SK-N-SH treated with all-trans-retinoic acid at 6 μM for 48 hours (cell line): ENCODE data around the gene LRRC39.
"Not testable (repeated sequence)": the region's sequence is repeated elsewhere in the genome, so short reads cannot be mapped to it uniquely, and the experiment has no call there.

Experiments
- ATAC-seq: fragments of 200-7000 bp; cut with Tn5 transposase; 3 replicates; pipeline ENCODE4 v1.9.1; 2020; ENCODE audit warnings: mild to moderate bottlenecking, moderate library complexity
- ARNTL ChIP-seq: fragments of 450-650 bp; formaldehyde crosslinking; IDR thresholded peaks from 2 replicates; pipeline ENCODE4 v1.5.0; 2020; ENCODE audit warnings: low read depth, mild to moderate bottlenecking, moderate library complexity, borderline replicate concordance
- BACH2 ChIP-seq: fragments of 250-450 bp; sonication (Bioruptor Pico); IDR thresholded peaks from 2 replicates; pipeline ENCODE4 v1.9.0; 2021; ENCODE audit warnings: mild to moderate bottlenecking, borderline replicate concordance
- CREB5 ChIP-seq: fragments of 250-450 bp; sonication (Bioruptor Pico); IDR thresholded peaks from 2 replicates; pipeline ENCODE4 v1.5.1; 2020; ENCODE audit warnings: low read depth, mild to moderate bottlenecking, moderate library complexity
- CSDC2 ChIP-seq: fragments of 250-450 bp; sonication (Bioruptor Pico); IDR thresholded peaks from 2 replicates; pipeline ENCODE4 v1.5.0; 2020; ENCODE audit warnings: mild to moderate bottlenecking, moderate library complexity
- CSRNP3 ChIP-seq: fragments of 250-450 bp; sonication (Bioruptor Pico); IDR thresholded peaks from 2 replicates; pipeline ENCODE4 v1.5.1; 2021; ENCODE audit warnings: mild to moderate bottlenecking, moderate library complexity
- ESRRG ChIP-seq: fragments of 250-450 bp; sonication (Bioruptor Pico); IDR thresholded peaks from 2 replicates; pipeline ENCODE4 v1.6.1; 2021; ENCODE audit warnings: mild to moderate bottlenecking
- ISL1 ChIP-seq: fragments of 250-450 bp; sonication (Bioruptor Pico); IDR thresholded peaks from 2 replicates; pipeline ENCODE4 v2.1.2; 2022; ENCODE audit warnings: mild to moderate bottlenecking, moderate library complexity
- OSR1 ChIP-seq: fragments of 250-450 bp; sonication (Bioruptor Pico); IDR thresholded peaks from 2 replicates; pipeline ENCODE4 v1.8.0; 2022; ENCODE audit warnings: moderate library complexity, mild to moderate bottlenecking, inconsistent platforms
- PATZ1 ChIP-seq: fragments of 250-450 bp; sonication (Bioruptor Pico); IDR thresholded peaks from 2 replicates; pipeline ENCODE4 v1.8.0; 2020; ENCODE audit warnings: mild to moderate bottlenecking, moderate library complexity, borderline replicate concordance
- RARB ChIP-seq: fragments of 250-450 bp; sonication (Bioruptor Pico); IDR thresholded peaks from 2 replicates; pipeline ENCODE4 v1.8.0; 2021; ENCODE audit warnings: mild to moderate bottlenecking, moderate library complexity
- SNAI2 ChIP-seq: fragments of 250-450 bp; sonication (Bioruptor Pico); IDR thresholded peaks from 2 replicates; pipeline ENCODE4 v1.5.0; 2020; ENCODE audit warnings: mild to moderate bottlenecking, moderate library complexity
- TCF4 ChIP-seq: fragments of 250-450 bp; sonication (Bioruptor Pico); IDR thresholded peaks from 2 replicates; pipeline ENCODE4 v1.8.0; 2021; ENCODE audit warnings: mild to moderate bottlenecking, moderate library complexity, borderline replicate concordance
- TOX ChIP-seq: fragments of 250-450 bp; sonication (Bioruptor Pico); IDR thresholded peaks from 2 replicates; pipeline ENCODE4 v1.8.0; 2021; ENCODE audit warnings: mild to moderate bottlenecking, moderate library complexity, borderline replicate concordance
- ZC3H10 ChIP-seq: fragments of 250-450 bp; sonication (Bioruptor Pico); IDR thresholded peaks from 2 replicates; pipeline ENCODE4 v1.5.1; 2021; ENCODE audit warnings: mild to moderate bottlenecking, moderate library complexity
- ZFP3 ChIP-seq: fragments of 250-450 bp; sonication (Bioruptor Pico); IDR thresholded peaks from 2 replicates; pipeline ENCODE4 v1.5.0; 2020; ENCODE audit warnings: mild to moderate bottlenecking, moderate library complexity
- ZFP30 ChIP-seq: fragments of 450-650 bp; formaldehyde crosslinking; IDR thresholded peaks from 2 replicates; pipeline ENCODE4 v1.5.0; 2022; ENCODE audit warnings: mild to moderate bottlenecking, moderate library complexity
- ZNF565 ChIP-seq: fragments of 450-650 bp; formaldehyde crosslinking; conservative IDR thresholded peaks from 2 replicates; pipeline ENCODE4 v1.5.0; 2020; ENCODE audit warnings: low read depth, mild to moderate bottlenecking, moderate library complexity
- ZNF70 ChIP-seq: fragments of 450-650 bp; formaldehyde crosslinking; IDR thresholded peaks from 2 replicates; pipeline ENCODE4 v1.5.0; 2020; ENCODE audit warnings: mild to moderate bottlenecking, moderate library complexity
- ZNF8 ChIP-seq: fragments of 450-650 bp; formaldehyde crosslinking; IDR thresholded peaks from 2 replicates; pipeline ENCODE4 v1.5.0; 2020; ENCODE audit warnings: mild to moderate bottlenecking, moderate library complexity

Gene LRRC39

GRCh38 chr1:100219883-100220282, 41.8 kb upstream of the LRRC39 start:
- ATAC-seq: no peak
- TF ChIP-seq ZNF70 (CRISPR knock-in tag): no peak
- TF ChIP-seq ZFP30 (CRISPR knock-in tag): no peak
- TF ChIP-seq ZNF565 (CRISPR knock-in tag): no peak
- TF ChIP-seq ESRRG (CRISPR knock-in tag): no peak
- no peak for TF ChIP-seq BACH2 (CRISPR knock-in tag)
- no peak for TF ChIP-seq PATZ1 (CRISPR knock-in tag)
- no peak for TF ChIP-seq TOX
- no peak for TF ChIP-seq TCF4
- TF ChIP-seq CREB5 (CRISPR knock-in tag): no peak
- no peak for TF ChIP-seq ZC3H10 (CRISPR knock-in tag)
- no peak for TF ChIP-seq OSR1 (CRISPR knock-in tag)
- TF ChIP-seq ISL1 (CRISPR knock-in tag): no peak
- no peak for TF ChIP-seq CSRNP3 (CRISPR knock-in tag)
- TF ChIP-seq ZNF8 (CRISPR knock-in tag): no peak
- no peak for TF ChIP-seq RARB (CRISPR knock-in tag)

GRCh38 chr1:100219457-100219856, 41.4 kb upstream of the LRRC39 start:
- no peak for TF ChIP-seq OSR1 (CRISPR knock-in tag)
- ATAC-seq: no peak

GRCh38 chr1:100217834-100218233, 39.8 kb upstream of the LRRC39 start:
- ATAC-seq: no peak
- no peak for TF ChIP-seq RARB (CRISPR knock-in tag)
- TF ChIP-seq, all 23 proteins: peak for 0

- TF ChIP-seq ZNF8 (CRISPR knock-in tag) (no peak), OSR1 (CRISPR knock-in tag) (no peak), ISL1 (CRISPR knock-in tag) (no peak)
- no peak for ATAC-seq
These were observed 37.0 kb upstream of the LRRC39 start for GRCh38 chr1:100215101-100215500.

- ATAC-seq: no peak
- TF ChIP-seq CSRNP3 (CRISPR knock-in tag): no peak
- TF ChIP-seq RARB (CRISPR knock-in tag): no peak
- TF ChIP-seq ZNF70 (CRISPR knock-in tag): no peak
- TF ChIP-seq ISL1 (CRISPR knock-in tag): no peak
- no peak for TF ChIP-seq ZFP30 (CRISPR knock-in tag)
- TF ChIP-seq ARNTL (CRISPR knock-in tag): no peak
- TF ChIP-seq PATZ1 (CRISPR knock-in tag): no peak
- TF ChIP-seq, all 23 proteins: peak for 0
These were observed 35.1 kb upstream of the LRRC39 start for GRCh38 chr1:100213141-100213540.

GRCh38 chr1:100206301-100206700, 28.2 kb upstream of the LRRC39 start:
- ATAC-seq: no peak
- no peak for TF ChIP-seq ZFP3 (CRISPR knock-in tag)
- no peak for TF ChIP-seq TOX
- TF ChIP-seq PATZ1 (CRISPR knock-in tag): no peak
- no peak for TF ChIP-seq TCF4
- no peak for TF ChIP-seq SNAI2 (CRISPR knock-in tag)
- TF ChIP-seq BACH2 (CRISPR knock-in tag): no peak
- TF ChIP-seq CSDC2 (CRISPR knock-in tag): no peak
- no peak for TF ChIP-seq ZNF565 (CRISPR knock-in tag)
- TF ChIP-seq ISL1 (CRISPR knock-in tag): no peak

- ATAC-seq: not testable (repeated sequence)
These were observed 27.5 kb upstream of the LRRC39 start for GRCh38 chr1:100205593-100205992.

- not testable (repeated sequence) for ATAC-seq
These were observed 27.0 kb upstream of the LRRC39 start for GRCh38 chr1:100205103-100205502.
